ENCODE measurements around the gene PTGER4. TPM values are rescaled to one million over a fixed set of nuclear protein-coding genes. Genes with fewer than 3 reads are reported as not detected.

PTGER4 gene
- total RNA-seq, 1 donor from 2014 or later = not detected

- no peak for TF ChIP-seq CTCF (conservative IDR thresholded peaks at IDR 0.05)
- Mint-ChIP-seq H3K4me1 (peaks cover 19% of the 10 kb centered on the region), H3K9me3 (peaks cover 3% of the 10 kb centered on the region), H3K27me3 (ENCODE audit: low read depth) (no peaks in the 10 kb centered on the region), H3K4me3 (no peak overlapping the region), H3K27ac (ENCODE audit: unreplicated experiment) (no peak overlapping the region), H3K36me3 (ENCODE audit: low read depth) (peaks cover 14% of the 10 kb centered on the region)
- DNase-seq (ENCODE audit: low read depth, low spot score) = no peak
Observed at GRCh38 chr5:40734986-40735385, 55.3 kb downstream of the PTGER4 start.

- H3K4me1 Mint-ChIP-seq = peaks cover 19% of the 10 kb centered on the region
- TF ChIP-seq CTCF (conservative IDR thresholded peaks at IDR 0.05) = no peak
- DNase-seq (ENCODE audit: low read depth, low spot score) = no peak
- peaks cover 6% of the 10 kb centered on the region for H3K9me3 Mint-ChIP-seq
- peaks cover 19% of the 10 kb centered on the region for H3K36me3 Mint-ChIP-seq (ENCODE audit: low read depth)
- no peak overlapping the region for H3K4me3 Mint-ChIP-seq
- no peaks in the 10 kb centered on the region for H3K27me3 Mint-ChIP-seq (ENCODE audit: low read depth)
- peak overlapping the region; percentile 9 for H3K27ac Mint-ChIP-seq (ENCODE audit: unreplicated experiment)
Observed at GRCh38 chr5:40735609-40736008, 55.9 kb downstream of the PTGER4 start.

- H3K4me1 Mint-ChIP-seq = peaks cover 19% of the 10 kb centered on the region
- H3K4me3 Mint-ChIP-seq = no peak overlapping the region
- H3K9me3 Mint-ChIP-seq = peaks cover 10% of the 10 kb centered on the region
- peak overlapping the region; percentile 21 for H3K27ac Mint-ChIP-seq (ENCODE audit: unreplicated experiment)
- H3K27me3 Mint-ChIP-seq (ENCODE audit: low read depth) = no peaks in the 10 kb centered on the region
- TF ChIP-seq CTCF (conservative IDR thresholded peaks at IDR 0.05) = peak; percentile 81
- peaks cover 23% of the 10 kb centered on the region for H3K36me3 Mint-ChIP-seq (ENCODE audit: low read depth)
- no peak for DNase-seq (ENCODE audit: low read depth, low spot score)
Observed at GRCh38 chr5:40736103-40736875, 56.6 kb downstream of the PTGER4 start.

- H3K36me3 Mint-ChIP-seq (ENCODE audit: low read depth) = peaks cover 26% of the 10 kb centered on the region
- peaks cover 16% of the 10 kb centered on the region for H3K4me1 Mint-ChIP-seq
- H3K4me3 Mint-ChIP-seq = no peak overlapping the region
- no peak overlapping the region for H3K27ac Mint-ChIP-seq (ENCODE audit: unreplicated experiment)
- H3K9me3 Mint-ChIP-seq = peaks cover 10% of the 10 kb centered on the region
- TF ChIP-seq CTCF (conservative IDR thresholded peaks at IDR 0.05) = no peak
- H3K27me3 Mint-ChIP-seq (ENCODE audit: low read depth) = no peaks in the 10 kb centered on the region
- DNase-seq (ENCODE audit: low read depth, low spot score) = no peak
Observed at GRCh38 chr5:40738502-40738901, 58.8 kb downstream of the PTGER4 start.

Other genes with a start within 250 kb of the PTGER4 start
- 18.5 and 19.7 TPM in 2 replicates for gene TTC33, start 76.0 kb downstream of the PTGER4 start, total RNA-seq
- 39.2 and 41.8 TPM in 2 replicates for gene PRKAA1, start 118.5 kb downstream of the PTGER4 start, total RNA-seq
- gene RPL37, start 155.3 kb downstream of the PTGER4 start, total RNA-seq = 1,432 and 1,510 TPM in 2 replicates
- not detected in 2 replicates for gene CARD6, start 161.5 kb downstream of the PTGER4 start, total RNA-seq
- 0.33 TPM in 1 of 2 replicates, not detected in the other for gene C7, start 229.6 kb downstream of the PTGER4 start, total RNA-seq